GM23338 (cell line): ENCODE results near the gene PCDHGA10.

Source experiments
- CREB1 ChIP-seq: fragments of 250-450 bp; sonication (Bioruptor Pico); IDR thresholded peaks from 2 replicates; pipeline ENCODE4 v1.5.0; 2020; ENCODE audit warnings: low read depth, mild to moderate bottlenecking, moderate library complexity
- CTCF ChIP-seq, 2 experiments: fragments of 200-600 bp in 1 of 2; sonication (generic) in 1 of 2; conservative IDR thresholded peaks; 2 replicates each; pipeline versions ENCODE4 v1.5.1 to v1.6.1; 2016 to 2017; ENCODE audit warnings: antibody characterized with exemption in 2 of 2, low read depth in 2 of 2, mild to moderate bottlenecking in 2 of 2, moderate library complexity in 1 of 2
- EZH2 ChIP-seq: fragments of 200-600 bp; sonication (generic); IDR thresholded peaks from one replicate; pipeline ENCODE4 v1.8.0; 2017; ENCODE audit warnings: antibody characterized with exemption, mild to moderate bottlenecking, low read depth; ENCODE audit not compliant: unreplicated experiment
- EZH2phosphoT487 ChIP-seq: fragments of 200-600 bp; sonication (generic); IDR thresholded peaks from one replicate; pipeline ENCODE4 v1.8.1; 2018; ENCODE audit warnings: antibody characterized with exemption; ENCODE audit not compliant: unreplicated experiment
- POLR2AphosphoS5 ChIP-seq: IDR thresholded peaks from 2 replicates; pipeline ENCODE4 v1.6.1; 2016; ENCODE audit warnings: antibody characterized with exemption, low read depth
- ZNF331 ChIP-seq: fragments of 250-450 bp; sonication (Bioruptor Pico); IDR thresholded peaks from 2 replicates; pipeline ENCODE4 v1.5.0; 2020; ENCODE audit warnings: low read depth, mild to moderate bottlenecking, moderate library complexity

DNA sequence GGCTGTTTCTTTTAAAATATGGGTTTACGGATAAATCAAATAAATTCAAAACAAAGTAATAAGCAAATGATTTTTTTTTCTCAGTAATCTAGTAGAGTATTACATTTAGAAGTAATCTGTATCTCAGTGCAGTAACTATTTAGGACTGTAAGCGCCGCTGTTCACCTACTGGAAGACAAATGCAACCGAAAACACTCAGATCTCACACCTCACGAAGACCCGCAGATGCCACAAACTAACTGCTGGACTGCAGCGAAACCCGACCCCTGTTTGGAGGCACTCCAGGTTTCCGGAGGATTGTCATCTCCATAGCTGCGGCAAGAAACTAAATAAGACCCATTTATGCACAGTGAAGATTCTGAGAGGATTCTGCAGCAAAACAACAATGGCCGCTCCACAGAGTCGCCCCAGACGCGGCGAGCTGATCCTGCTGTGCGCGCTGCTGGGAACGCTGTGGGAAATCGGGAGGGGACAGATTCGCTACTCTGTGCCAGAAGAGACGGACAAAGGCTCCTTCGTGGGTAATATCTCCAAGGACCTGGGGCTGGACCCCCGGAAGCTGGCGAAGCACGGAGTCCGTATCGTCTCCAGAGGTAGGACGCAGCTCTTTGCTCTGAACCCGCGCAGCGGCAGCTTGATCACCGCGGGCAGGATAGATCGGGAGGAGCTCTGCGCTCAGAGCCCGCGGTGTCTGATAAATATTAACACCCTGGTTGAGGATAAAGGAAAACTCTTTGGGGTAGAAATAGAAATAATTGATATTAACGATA, 20.2 kb upstream of the PCDHGA10 start, which contains the start of gene PCDHGA8:
- TF ChIP-seq EZH2phosphoT487 (no peak), CTCF (conservative IDR thresholded peaks at IDR 0.05; ENCODE audit: low read depth in 2 of 2) (peak in 1 of 2 experiments; percentile 17; a peak in 1 of 4 replicates), CREB1 (no peak), POLR2AphosphoS5 (no peak), ZNF331 (no peak), EZH2 (no peak)
